Measurements from ENCODE around the gene LARP4B.

The LARP4B gene

DNA sequence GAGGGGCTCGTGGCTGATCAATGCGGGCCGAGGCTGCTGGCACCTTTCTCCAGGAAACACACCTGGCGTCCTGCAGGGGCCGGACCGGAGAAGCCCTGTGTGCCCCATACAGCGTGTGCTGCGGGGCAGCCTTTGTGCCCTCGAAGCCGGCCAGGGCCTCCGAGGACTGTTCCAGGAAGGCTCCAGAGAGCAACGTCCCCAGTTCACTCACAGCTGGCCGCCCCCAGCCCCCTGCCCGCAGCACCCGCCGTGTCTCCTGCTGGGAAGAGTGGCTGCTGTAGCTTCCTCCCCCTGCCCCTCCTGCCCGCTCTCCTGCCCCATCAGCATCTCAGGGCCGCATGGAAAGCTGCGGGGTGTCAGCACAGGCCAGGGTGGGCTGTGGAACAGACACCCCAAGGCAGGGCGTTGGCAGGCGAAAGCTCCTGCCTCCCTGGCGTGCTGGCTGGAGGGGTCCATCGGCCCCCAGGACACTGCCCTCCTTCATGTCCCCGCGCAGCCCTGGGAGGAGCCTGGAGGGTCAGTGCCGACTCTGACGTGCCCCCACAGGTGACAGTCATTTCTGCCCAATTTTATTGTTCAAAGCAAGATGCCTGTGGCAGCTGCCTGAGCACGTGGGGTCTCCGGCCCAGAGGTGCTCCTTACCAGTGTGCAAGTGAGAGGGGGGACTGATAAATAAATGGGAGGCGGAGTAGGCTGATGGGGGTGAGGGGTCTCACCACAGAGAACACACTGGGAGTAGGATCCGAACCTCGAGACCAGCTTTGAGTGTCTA is 146.2 kb downstream of the LARP4B start:
- WGBS (ENCODE audit: extremely low coverage, insufficient coverage, insufficient read length): no CpG with 5 or more reads among the region's 32 CpGs

GRCh38 chr10:784403-785088 is 147.0 kb downstream of the LARP4B start:
- H3K79me1 ChIP-seq (ENCODE audit: low read length): peaks cover 10% of the 10 kb centered on the region
- peaks cover 2% of the 10 kb centered on the region for H3K9me3 ChIP-seq (ENCODE audit: insufficient read depth, low read depth, low read length)
- peak overlapping the region; percentile 15 for H3K27ac ChIP-seq (ENCODE audit: low read depth, low read length)
- peak overlapping the region; percentile 45 for H4K12ac ChIP-seq (ENCODE audit: low read depth, low read length)
- no peaks in the 10 kb centered on the region for H3K27me3 ChIP-seq (ENCODE audit: insufficient read depth, low read length)
- DNase-seq: peak; percentile 71 to 79
- H3K14ac ChIP-seq (ENCODE audit: low read length): peak overlapping the region; percentile 21
- peak overlapping the region; percentile 35 for H3K18ac ChIP-seq (ENCODE audit: low read length)
- peaks cover 8 to 10% of the 10 kb centered on the region in 2 experiments for H3K4me1 ChIP-seq (ENCODE audit: control insufficient read depth in 1 of 2, insufficient read depth in 2 of 2, low read length in 2 of 2)
- H3K9ac ChIP-seq (ENCODE audit: low read length): no peak overlapping the region
- peak overlapping the region; percentile 22 for H2BK12ac ChIP-seq (ENCODE audit: low read length)
- peak overlapping the region; percentile 76 for H3K4me2 ChIP-seq (ENCODE audit: low read length)
- peak overlapping the region; percentile 32 for H2AFZ ChIP-seq (ENCODE audit: insufficient read depth, low read length, poor library complexity)
- WGBS (ENCODE audit: extremely low coverage, insufficient coverage, insufficient read length): no CpG with 5 or more reads among the region's 51 CpGs
- H2BK5ac ChIP-seq (ENCODE audit: low read depth, low read length, poor library complexity): no peak overlapping the region
- no peaks in the 10 kb centered on the region for H3K36me3 ChIP-seq (ENCODE audit: control insufficient read depth in 1 of 2, insufficient read depth in 2 of 2, low read length in 2 of 2)
- peak overlapping the region; percentile 49 for H2BK120ac ChIP-seq (ENCODE audit: insufficient read depth, low read length, poor library complexity)
- peak overlapping the region; percentile 2 for H4K8ac ChIP-seq (ENCODE audit: low read depth, low read length)
- H3K4me3 ChIP-seq (ENCODE audit: low read depth, low read length): peak overlapping the region; percentile 6
- no peak overlapping the region for H3K23ac ChIP-seq (ENCODE audit: low read length)
- H4K91ac ChIP-seq (ENCODE audit: low read depth, low read length): peak overlapping the region; percentile 40
- no peak overlapping the region for H3K4ac ChIP-seq (ENCODE audit: low read depth, low read length)
- H2AK5ac ChIP-seq (ENCODE audit: low read length): no peak overlapping the region
- H3K79me2 ChIP-seq (ENCODE audit: control insufficient read depth, insufficient read depth, low read length, poor library complexity): no peaks in the 10 kb centered on the region

More for the DNA sequence above, 146.2 kb downstream of the LARP4B start:
- Histone ChIP-seq H3K27me3 (ENCODE audit: insufficient read depth, low read length) (no peaks in the 10 kb centered on the region), H3K4me1 (ENCODE audit: control insufficient read depth in 1 of 2, insufficient read depth in 2 of 2, low read length in 2 of 2) (peaks cover 8 to 10% of the 10 kb centered on the region in 2 experiments), H2BK5ac (ENCODE audit: low read depth, low read length, poor library complexity) (no peak overlapping the region), H3K79me1 (ENCODE audit: low read length) (peaks cover 10% of the 10 kb centered on the region), H3K4ac (ENCODE audit: low read depth, low read length) (no peak overlapping the region), H4K12ac (ENCODE audit: low read depth, low read length) (peak overlapping the region; percentile 45), H3K18ac (ENCODE audit: low read length) (peak overlapping the region; percentile 11), H3K4me3 (ENCODE audit: low read depth, low read length) (no peak overlapping the region), H3K9me3 (ENCODE audit: insufficient read depth, low read depth, low read length) (peaks cover 2% of the 10 kb centered on the region), H3K36me3 (ENCODE audit: control insufficient read depth in 1 of 2, insufficient read depth in 2 of 2, low read length in 2 of 2) (no peaks in the 10 kb centered on the region), H2AK5ac (ENCODE audit: low read length) (no peak overlapping the region), H4K8ac (ENCODE audit: low read depth, low read length) (peak overlapping the region; percentile 2), H4K91ac (ENCODE audit: low read depth, low read length) (peak overlapping the region; percentile 40), H2BK12ac (ENCODE audit: low read length) (peak overlapping the region; percentile 20), H2BK120ac (ENCODE audit: insufficient read depth, low read length, poor library complexity) (peak overlapping the region; percentile 49), H2AFZ (ENCODE audit: insufficient read depth, low read length, poor library complexity) (peak overlapping the region; percentile 32), H3K27ac (ENCODE audit: low read depth, low read length) (no peak overlapping the region), H3K14ac (ENCODE audit: low read length) (peak overlapping the region; percentile 21), H3K4me2 (ENCODE audit: low read length) (peak overlapping the region; percentile 76), H3K79me2 (ENCODE audit: control insufficient read depth, insufficient read depth, low read length, poor library complexity) (no peaks in the 10 kb centered on the region), H3K23ac (ENCODE audit: low read length) (no peak overlapping the region), H3K9ac (ENCODE audit: low read length) (no peak overlapping the region)
- DNase-seq: no peak

- Histone ChIP-seq H3K23ac (ENCODE audit: low read length) (no peak overlapping the region), H3K9ac (ENCODE audit: low read length) (no peak overlapping the region), H3K79me2 (ENCODE audit: control insufficient read depth, insufficient read depth, low read length, poor library complexity) (no peaks in the 10 kb centered on the region), H3K79me1 (ENCODE audit: low read length) (peaks cover 8% of the 10 kb centered on the region), H2AK5ac (ENCODE audit: low read length) (no peak overlapping the region), H3K14ac (ENCODE audit: low read length) (no peak overlapping the region), H3K4ac (ENCODE audit: low read depth, low read length) (no peak overlapping the region), H3K4me1 (ENCODE audit: control insufficient read depth in 1 of 2, insufficient read depth in 2 of 2, low read length in 2 of 2) (peaks cover 9 to 10% of the 10 kb centered on the region in 2 experiments), H3K27ac (ENCODE audit: low read depth, low read length) (no peak overlapping the region), H4K91ac (ENCODE audit: low read depth, low read length) (no peak overlapping the region), H3K9me3 (ENCODE audit: insufficient read depth, low read depth, low read length) (peaks cover 2% of the 10 kb centered on the region), H3K4me3 (ENCODE audit: low read depth, low read length) (no peak overlapping the region), H2BK12ac (ENCODE audit: low read length) (no peak overlapping the region), H3K4me2 (ENCODE audit: low read length) (no peak overlapping the region), H4K12ac (ENCODE audit: low read depth, low read length) (no peak overlapping the region), H2AFZ (ENCODE audit: insufficient read depth, low read length, poor library complexity) (no peak overlapping the region), H3K27me3 (ENCODE audit: insufficient read depth, low read length) (no peaks in the 10 kb centered on the region), H4K8ac (ENCODE audit: low read depth, low read length) (no peak overlapping the region), H2BK120ac (ENCODE audit: insufficient read depth, low read length, poor library complexity) (no peak overlapping the region), H2BK5ac (ENCODE audit: low read depth, low read length, poor library complexity) (no peak overlapping the region), H3K36me3 (ENCODE audit: control insufficient read depth in 1 of 2, insufficient read depth in 2 of 2, low read length in 2 of 2) (no peaks in the 10 kb centered on the region), H3K18ac (ENCODE audit: low read length) (no peak overlapping the region)
- DNase-seq: no peak
- WGBS (ENCODE audit: extremely low coverage, insufficient coverage, insufficient read length): no CpG with 5 or more reads among the region's 32 CpGs
These were observed 148.5 kb downstream of the LARP4B start for GRCh38 chr10:782751-783648.
